ENCODE data around the gene CHPF.

Gene CHPF

GRCh38 chr2:219515874-219516629 lies 27.6 kb downstream of the CHPF start:
- in situ Hi-C loops (cut with MboI; ENCODE audit: low sequenced_read_pairs) = no loop called here

- in situ Hi-C loops (cut with MboI; ENCODE audit: low sequenced_read_pairs) = no loop called here
These were observed 28.8 kb downstream of the CHPF start for GRCh38 chr2:219514836-219515235.

- in situ Hi-C loops (cut with MboI; ENCODE audit: low sequenced_read_pairs) = no loop called here
These were observed 29.3 kb downstream of the CHPF start, which contains the start of gene ASIC4 for GRCh38 chr2:219514196-219514761. Gene ASIC4 (plus strand): TSS chr2:219514482. CDS start chr2:219514725, 243 bp downstream.

GRCh38 chr2:219513787-219514186 lies 29.8 kb downstream of the CHPF start:
- in situ Hi-C loops (cut with MboI; ENCODE audit: low sequenced_read_pairs) = no loop called here

GRCh38 chr2:219512524-219513216 lies 30.9 kb downstream of the CHPF start:
- in situ Hi-C loops (cut with MboI; ENCODE audit: low sequenced_read_pairs) = no loop called here

- in situ Hi-C loops (cut with MboI; ENCODE audit: low sequenced_read_pairs) = no loop called here
These were observed 31.9 kb downstream of the CHPF start for GRCh38 chr2:219511547-219512325.

- in situ Hi-C loops (cut with MboI; ENCODE audit: low sequenced_read_pairs) = no loop called here
These were observed 33.0 kb downstream of the CHPF start for GRCh38 chr2:219510512-219511135.

GRCh38 chr2:219509780-219510511 lies 33.7 kb downstream of the CHPF start:
- in situ Hi-C loops (cut with MboI; ENCODE audit: low sequenced_read_pairs) = no loop called here

GRCh38 chr2:219508971-219509779 lies 34.4 kb downstream of the CHPF start:
- in situ Hi-C loops (cut with MboI; ENCODE audit: low sequenced_read_pairs) = no loop called here

GRCh38 chr2:219508444-219508734 lies 35.2 kb downstream of the CHPF start:
- in situ Hi-C loops (cut with MboI; ENCODE audit: low sequenced_read_pairs) = no loop called here

GRCh38 chr2:219507581-219508443 lies 35.8 kb downstream of the CHPF start:
- in situ Hi-C loops (cut with MboI; ENCODE audit: low sequenced_read_pairs) = no loop called here

- in situ Hi-C loops (cut with MboI; ENCODE audit: low sequenced_read_pairs) = no loop called here
These were observed 36.6 kb downstream of the CHPF start for GRCh38 chr2:219506802-219507526.

GRCh38 chr2:219506153-219506801 lies 37.3 kb downstream of the CHPF start:
- in situ Hi-C loops (cut with MboI; ENCODE audit: low sequenced_read_pairs) = no loop called here

- in situ Hi-C loops (cut with MboI; ENCODE audit: low sequenced_read_pairs) = no loop called here
These were observed 38.0 kb downstream of the CHPF start for GRCh38 chr2:219505585-219505984.

- in situ Hi-C loops (cut with MboI; ENCODE audit: low sequenced_read_pairs) = no loop called here
These were observed 41.0 kb downstream of the CHPF start for GRCh38 chr2:219502618-219503017.

GRCh38 chr2:219501849-219502248 lies 41.8 kb downstream of the CHPF start:
- in situ Hi-C loops (cut with MboI; ENCODE audit: low sequenced_read_pairs) = no loop called here

- in situ Hi-C loops (cut with MboI; ENCODE audit: low sequenced_read_pairs) = no loop called here
These were observed 43.5 kb downstream of the CHPF start for GRCh38 chr2:219500135-219500534.

All from HL-60/S4 treated with phorbol 12-myristate 13-acetate at 8.2 ng/mL for 4 days and 3 days (cell line).